Activated CD8-positive, alpha-beta memory T cell treated with anti-CD3 and anti-CD28 coated beads, Interleukin-2, amount 50 U/mL, for 48 hours (primary cell): ENCODE results near the gene MACROD2.

Experiments used
- DNase-seq: peaks from one replicate; pipeline ENCODE4 v3.0.0-alpha.2; 2020

The MACROD2 gene

DNA sequence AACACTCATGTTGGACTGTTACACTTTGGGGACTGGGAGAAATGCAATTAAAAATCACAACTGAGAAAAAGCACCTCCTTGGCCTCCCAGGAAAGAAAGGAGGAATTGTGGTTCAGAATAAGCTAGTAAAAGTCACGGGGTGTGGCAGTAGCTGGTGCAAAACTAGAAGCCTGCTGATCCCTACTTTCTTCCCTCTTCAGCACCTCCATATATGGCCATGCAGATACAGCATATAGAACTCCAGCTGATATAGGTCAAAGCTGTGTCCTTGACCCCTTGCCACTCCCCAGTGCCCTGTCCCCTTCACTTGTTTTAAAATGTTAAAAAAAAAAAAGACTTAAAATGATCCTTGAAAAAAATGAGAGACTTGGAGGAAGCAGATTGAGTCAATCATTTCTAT lies 347.6 kb downstream of the MACROD2 start:
- DNase-seq: no peak

DNA sequence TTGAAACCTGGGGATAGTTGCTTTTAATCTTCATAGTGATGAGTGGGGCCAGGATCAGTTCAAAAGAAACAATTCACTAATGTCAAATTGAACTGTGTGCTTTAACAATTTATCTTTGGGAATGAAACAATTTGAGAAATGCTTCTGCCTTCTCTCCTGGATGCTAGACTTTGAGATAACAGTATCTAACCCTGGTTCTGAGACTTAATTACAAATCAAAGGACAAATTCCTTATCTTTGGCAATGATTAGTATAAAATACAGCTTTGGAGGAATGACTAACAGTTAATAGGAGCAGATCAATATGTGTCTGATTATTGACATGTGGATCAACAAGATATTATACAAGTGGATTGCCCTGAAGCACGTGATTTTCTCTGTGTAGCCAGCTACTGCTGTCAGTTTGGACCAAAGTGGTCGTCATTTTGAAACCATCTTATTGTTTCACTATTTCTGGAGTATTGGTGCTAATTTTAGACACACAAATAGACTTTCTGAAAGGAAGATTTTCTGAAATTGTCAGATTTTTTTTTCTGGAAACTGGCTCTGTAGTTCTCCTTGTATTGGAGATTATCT lies 348.3 kb downstream of the MACROD2 start:
- DNase-seq: no peak

DNA sequence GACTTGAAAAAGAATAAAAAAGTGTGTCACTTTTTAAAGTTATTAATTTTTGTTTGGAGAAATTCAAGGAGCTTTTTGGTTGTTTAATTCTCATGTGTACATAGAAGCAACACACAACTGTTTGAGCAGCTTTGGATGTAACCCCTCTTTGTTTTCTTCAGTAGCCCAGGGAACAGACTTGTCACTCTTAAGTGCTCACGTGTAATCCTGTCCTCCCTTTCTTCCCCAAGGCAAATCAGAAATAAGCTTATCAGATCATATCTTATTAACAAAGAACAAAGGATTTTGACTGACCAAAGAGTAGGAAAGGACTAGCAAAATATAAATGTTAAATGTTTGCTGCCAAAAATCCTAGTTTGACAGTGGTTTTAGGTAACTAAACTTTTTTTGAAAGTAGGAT lies 349.4 kb downstream of the MACROD2 start:
- no peak for DNase-seq

DNA sequence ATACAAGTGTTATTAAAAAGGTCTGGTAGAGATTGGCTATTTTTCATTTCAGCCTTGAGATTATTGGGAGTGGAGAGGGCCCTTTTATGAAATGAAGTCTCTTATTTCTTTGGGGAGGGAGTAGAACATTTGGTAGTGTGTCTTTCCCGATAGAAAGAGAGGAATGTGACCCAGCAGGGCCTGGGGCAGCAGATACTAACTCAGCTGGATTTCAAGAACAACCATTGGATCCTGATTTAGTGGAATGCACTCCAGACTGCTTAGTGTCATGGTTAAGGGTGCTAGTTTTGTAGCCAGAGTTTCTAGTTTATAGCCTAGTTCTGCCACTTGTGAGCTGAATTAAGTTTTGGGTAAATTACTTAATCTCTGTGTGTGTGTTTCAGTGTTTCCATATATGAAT lies 360.5 kb downstream of the MACROD2 start:
- no peak for DNase-seq

DNA sequence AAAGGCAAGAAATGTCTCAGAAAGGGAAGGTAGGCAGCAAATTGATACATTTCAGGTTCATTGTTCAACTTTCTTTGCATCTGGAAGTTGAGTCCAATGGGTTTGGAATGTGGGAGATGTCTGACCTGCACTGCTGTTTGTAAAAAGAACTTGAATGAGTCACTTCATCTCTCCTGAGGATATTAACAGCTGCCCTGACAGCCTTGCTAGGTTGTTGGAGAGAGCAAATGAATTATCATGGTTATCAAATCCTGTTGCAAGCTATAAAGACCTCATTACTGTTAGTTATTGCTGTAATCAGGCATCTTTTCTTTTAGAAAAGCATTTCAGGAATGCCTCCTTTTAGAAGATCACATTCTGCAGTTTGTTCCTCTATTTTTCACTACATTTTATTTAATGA lies 365.1 kb downstream of the MACROD2 start:
- no peak for DNase-seq

DNA sequence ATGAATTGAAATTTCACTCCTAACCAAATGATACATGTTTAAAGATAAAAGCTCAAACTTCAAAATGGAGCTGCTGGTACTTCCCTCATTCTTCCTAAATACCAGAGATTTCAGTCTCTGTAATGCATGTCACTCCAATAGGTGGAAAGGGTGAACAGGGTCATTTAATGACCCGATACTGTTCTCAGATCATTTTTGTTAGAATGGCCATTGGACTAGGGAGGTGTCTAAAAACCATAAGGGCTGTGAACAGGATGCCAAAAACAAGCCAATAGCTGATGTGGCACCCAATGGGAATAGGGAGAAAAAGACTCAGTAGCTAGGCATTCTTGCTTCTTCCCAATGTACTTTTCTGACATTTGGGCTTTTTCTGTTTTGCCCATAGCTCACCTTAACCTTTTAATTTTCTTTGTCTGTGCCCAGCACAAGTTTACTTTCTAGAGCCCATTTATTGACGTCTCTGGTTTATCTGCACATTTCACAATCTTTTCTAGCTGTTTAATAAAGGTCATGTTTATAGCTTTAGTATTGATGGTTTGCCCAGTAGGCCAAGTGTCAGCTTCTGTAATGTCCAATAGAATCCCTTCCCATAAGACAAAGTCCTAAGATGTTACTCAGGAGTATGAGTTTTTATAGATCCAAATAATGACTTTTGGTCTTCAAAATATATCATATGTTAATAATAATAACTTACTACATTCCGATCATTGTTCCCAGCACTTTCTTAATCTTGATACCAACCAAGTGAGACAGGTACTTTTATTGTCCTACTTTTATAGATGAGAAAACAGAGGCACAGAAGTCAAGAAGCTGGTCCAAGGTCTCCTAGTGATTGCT lies 366.4 kb downstream of the MACROD2 start:
- no peak for DNase-seq

DNA sequence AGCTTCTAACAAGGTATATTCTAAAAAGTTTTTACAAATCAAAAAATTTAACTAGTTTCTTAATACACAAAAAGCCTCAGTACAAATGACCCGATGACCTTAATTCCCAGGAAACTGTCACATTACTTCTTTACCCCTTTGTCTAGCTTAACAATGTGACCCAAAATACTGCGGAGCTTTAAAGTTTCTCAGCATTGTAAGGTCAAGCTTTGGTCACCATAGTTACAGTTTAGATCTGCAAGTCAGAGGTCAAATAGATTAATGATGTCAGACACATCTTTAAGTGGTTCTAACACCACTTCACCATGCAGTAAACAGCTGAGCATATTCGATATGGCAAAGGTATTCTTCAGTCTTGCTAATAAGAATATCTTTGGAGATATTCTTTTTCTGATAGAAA lies 378.9 kb downstream of the MACROD2 start:
- no peak for DNase-seq

DNA sequence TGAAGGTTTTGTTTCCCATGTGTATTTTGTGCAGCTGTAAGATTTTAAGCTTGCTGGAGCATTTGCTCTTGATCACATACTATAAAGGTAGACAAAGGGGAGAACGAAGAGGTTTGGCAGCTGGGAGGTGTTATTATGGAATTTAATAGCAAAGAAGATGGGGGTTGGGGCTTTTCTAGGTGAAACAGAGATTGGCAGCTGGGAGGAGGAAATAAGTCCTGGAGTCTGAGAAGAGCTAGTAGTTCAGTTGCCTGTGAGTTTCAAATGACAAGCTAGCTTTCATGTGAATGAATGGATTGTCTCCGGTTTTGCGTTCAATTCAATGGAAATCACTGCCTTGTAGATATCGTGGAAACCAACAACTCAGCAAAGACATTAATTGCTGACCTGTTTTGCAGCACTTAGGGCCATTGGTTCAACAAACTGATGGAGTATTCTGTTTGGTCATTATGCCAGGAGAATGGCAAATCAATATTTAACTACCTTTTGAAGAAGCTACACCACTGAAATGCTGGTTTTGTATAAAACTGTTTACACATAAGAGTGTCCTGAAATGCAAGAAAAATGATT lies 380.2 kb downstream of the MACROD2 start:
- no peak for DNase-seq

DNA sequence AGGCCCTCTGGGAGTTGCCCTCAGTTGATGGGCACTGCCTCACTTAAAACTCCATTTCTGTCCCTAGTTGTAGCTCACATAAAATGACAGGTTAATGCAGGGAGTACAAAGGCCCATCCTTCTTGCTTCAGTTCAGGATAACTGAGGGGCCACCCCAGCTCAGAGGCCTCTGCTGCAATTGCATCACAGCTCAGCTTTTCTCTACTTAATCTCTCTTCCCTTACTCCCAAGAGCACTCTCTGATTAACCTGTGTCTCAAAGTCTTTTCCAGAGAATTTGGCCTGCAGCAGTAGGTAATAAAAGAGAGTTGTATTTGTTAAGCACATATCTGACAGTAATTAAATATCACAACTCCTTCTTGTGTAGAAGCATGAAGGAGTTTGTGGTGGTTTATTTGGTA lies 383.0 kb downstream of the MACROD2 start:
- no peak for DNase-seq

DNA sequence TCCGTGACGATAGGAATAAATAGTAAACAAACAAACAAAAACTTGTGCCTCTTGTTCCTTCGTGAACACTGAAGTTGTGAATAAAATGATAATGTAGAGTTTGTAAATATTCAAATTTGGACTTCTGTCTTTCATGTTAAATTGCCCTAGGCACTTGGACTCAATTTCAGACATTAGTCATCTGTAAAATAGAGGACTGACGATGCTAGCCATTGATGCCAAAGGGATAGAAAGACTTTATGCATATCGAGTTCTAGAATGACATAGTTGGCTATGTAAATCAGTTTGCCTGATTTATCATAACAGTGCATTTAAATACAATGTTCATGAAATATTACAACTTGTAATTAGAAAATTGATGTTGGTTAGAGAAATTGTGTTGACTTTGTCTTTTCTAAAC lies 388.0 kb downstream of the MACROD2 start:
- no peak for DNase-seq

DNA sequence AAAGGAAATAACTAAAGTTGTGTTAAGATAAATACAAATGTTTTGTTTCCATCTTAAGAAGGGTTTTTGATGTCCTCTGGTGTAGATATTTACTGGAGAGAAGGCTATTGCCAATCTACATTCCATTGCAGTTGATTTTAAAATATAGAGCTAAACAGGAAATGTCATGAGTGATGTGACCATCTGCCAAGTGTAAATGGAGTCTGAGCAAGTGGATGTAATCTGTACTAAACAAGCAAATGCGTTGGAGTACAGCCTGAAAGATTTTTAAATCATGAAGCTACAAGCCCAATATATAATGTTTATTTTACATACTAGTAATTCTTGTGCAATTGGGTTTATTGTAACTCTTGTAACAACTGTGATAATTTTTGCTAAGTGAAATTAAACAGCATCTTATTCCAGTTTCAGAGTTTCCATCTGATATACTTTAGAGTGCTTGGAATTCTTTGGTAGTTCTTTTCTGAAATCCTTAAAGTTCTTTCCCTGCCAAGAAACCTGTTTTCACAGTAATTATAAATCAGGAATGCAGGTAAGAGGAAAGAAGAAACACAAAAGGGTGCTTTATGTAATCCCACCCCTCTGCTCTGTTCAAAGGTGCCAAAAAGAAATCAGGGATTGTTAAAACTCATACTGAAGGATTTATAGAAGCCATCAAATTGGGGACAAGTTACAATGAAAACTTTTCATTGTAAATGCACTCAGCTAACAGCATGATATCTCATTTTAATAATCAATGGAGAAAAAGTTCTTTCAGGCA lies 389.3 kb downstream of the MACROD2 start:
- DNase-seq: no peak

DNA sequence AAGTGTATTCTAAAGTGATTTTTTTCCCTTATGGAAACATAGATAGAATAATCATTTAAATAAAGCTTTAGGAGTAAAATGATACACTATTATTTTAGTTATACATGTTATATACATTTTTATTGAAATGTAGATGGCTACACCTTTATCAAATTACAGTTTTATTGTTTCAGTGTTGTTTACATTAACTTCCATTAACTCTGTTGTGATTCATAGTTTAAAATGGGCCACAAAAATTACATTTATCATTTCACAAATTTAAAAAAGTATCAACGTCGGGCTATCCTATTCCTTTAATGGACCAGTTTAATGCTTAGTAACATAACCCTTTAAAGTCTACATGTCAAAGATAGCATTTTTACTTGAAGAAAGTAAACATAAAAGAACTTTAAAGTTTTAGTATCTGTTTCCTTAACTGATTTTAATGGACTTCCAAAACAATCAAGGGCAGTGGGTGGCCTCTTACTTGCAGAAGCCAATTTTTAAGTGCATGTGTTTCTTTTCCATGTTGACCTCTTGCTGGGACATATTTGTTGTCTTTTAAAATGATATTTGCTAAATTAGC lies 389.9 kb downstream of the MACROD2 start:
- no peak for DNase-seq

DNA sequence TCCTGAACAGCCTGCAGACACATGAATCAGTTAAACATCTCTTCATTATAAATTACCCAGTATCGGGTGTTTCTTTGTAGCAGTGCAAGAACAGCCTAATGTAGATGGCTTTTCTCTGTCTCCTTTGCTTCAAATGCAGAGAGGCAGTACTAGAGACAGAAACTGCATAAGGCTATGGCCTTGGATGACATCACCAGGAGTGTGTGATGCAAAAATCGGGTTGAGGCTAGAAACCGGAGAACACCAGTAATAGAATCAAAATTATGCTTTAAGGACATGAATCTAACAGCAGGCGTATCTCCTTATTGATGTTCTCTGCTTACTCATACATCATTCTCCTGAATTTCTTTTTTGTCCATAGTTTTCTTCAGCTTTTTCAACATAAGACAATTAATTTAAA lies 391.4 kb downstream of the MACROD2 start:
- no peak for DNase-seq

DNA sequence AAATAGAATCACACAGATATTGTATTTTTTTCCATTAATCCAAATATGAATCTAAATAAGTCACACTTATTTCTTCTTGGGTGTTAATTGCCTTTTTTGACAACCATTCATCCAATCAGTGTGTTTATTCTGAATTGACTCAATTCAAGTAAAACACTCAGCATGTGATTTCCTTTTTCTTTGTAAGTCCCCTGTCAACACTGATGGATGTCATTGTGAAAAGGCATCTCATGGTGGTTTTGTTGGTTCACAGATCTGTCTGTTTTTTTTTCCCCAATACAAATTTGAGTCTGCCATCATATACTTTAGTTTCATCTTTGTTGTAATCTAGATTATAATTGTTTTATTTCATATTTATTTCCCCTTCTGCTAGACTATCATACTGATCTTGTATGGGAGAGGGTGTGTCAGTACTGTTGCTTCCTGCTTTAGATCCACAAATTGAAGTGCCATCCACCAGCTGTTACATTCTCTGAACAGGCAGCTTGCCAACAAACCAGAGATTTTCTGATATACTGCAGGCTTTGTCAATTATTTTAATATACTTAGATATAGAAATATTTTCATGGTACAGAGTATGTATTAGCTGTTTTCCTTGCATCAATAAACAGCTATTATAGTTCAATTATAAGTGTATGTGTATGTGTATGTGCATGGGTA lies 406.3 kb downstream of the MACROD2 start:
- DNase-seq: no peak

DNA sequence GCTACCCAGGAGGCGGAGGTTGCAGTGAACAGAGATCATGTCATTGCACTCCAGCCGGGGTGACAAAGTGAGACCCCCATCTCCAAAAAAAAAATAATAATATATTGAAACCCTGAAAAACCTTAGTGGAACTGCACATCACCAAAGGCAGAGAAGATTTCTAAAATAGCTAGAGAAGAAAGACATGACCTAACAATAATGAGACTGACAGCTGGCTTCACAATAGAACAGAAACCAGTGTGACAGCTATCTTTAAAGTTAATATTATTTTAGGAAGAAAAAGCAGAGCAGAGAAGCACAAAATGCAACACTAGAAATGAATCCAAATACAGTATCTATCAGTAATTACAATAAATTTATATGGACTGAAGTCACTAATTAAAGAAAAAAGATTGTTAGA lies 409.2 kb downstream of the MACROD2 start:
- no peak for DNase-seq

DNA sequence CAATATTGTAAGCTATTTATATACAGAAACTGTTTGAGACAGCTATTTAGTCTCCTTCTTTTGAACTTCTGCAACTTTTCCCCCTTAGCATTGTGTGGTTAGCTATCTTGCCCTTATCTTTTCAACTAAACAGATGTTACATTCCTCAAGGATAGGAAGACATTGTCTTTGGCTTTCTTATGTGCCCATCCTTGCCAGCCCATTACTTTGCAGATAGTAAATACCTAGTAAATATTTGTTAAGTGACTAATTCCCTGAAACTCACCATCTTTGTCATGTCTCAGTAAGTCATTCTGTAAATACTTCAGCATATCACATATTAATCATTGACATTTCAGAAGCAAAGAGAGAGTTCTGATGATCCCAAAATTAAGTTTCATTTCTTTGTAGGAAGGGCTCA lies 411.2 kb downstream of the MACROD2 start:
- no peak for DNase-seq

DNA sequence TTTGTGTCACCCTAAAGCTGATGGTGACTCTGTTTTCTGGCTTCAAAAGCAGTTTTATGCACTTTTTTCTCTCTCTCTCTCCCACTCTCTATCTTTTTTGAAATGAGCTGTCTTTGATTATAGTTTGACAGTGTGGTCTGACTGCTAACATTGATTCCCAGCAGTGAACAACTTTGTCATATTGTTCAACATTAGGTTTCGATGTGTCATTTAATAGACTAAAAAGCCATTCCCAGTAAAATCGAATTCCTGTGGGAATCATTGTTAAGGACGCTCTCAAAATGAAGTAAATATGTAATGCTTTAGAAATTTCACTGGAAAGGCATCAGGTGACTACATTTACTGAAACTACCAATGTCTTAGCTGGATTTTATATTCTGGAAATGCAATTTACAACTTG lies 412.0 kb downstream of the MACROD2 start:
- DNase-seq: no peak

DNA sequence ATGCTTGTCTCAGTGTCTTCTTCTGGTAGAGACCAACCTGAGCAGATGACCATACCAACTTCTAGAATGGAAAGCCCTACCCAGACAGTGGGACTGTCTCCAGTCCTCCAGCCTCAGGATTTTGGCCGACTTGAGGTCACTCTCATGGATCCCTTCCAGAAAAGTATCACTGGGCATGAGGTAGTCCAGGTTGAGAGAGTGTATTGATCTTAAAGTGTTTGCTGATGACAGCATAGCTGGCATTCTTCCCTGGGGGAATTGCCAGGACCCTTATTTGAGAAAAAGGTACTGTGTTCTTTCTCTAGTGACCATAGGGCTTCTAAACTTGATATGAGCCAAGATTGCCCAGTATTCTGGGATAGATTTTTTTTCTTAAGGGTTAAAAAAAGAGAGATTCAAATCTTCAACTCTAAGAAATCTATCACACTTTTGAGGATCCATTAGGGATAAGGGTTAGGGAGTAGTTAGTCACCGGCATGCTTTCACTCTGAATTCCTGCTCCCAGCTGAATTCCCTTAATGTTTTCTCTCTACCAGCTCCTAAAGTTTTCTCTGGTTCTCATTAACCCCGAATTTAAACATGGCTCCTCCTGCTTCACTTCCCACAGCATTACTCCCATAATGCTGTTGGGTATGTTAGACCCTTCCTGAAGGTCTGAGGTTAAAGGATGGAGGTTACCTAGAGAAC lies 415.7 kb downstream of the MACROD2 start:
- no peak for DNase-seq

DNA sequence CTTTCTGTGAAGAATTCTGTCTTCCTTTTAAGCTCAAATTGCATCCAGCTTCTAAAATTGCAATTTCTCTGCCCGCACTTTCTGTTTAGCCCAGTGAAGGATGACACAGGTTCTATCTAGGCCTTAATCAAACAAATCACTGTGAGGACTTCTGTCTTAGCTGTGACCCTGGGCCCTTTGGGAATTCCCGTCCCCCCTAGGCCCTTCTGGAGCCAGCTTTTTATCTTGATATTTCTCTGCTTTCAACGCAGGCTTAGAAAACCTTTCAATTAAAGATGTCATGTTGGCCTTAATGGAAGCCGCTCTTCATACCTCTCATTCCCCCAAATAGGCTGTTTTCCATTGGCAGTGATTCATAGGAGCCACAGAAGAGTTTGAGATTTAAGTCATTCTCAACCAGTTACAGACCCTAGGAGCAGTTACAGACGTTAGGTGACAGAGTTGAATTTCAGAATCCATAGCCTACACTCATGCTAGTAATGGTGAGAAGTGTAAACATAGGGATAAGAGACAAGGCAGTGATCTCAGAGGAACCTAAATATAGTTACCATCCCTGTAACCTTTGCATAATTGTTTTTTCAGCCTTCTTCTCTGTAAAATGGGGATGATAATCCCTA lies 416.9 kb downstream of the MACROD2 start:
- no peak for DNase-seq

DNA sequence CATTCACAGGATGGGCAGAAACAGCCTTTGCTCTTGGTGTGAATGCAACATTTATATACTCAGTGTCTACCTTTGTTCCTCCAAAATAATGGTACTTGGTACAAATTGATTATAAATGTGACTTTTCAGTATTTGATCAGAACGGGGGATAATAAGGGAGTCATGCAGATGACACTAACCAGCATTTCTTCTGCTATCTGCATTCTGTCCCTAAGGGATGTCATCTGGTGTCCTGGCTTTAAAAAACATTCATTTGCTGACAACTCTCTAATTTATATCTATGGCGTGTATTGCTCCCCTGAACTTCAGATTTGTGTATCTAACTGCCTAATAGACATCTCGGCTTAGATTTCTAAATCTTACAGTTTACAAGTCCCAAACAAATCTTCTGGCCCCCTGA lies 418.5 kb downstream of the MACROD2 start:
- no peak for DNase-seq

DNA sequence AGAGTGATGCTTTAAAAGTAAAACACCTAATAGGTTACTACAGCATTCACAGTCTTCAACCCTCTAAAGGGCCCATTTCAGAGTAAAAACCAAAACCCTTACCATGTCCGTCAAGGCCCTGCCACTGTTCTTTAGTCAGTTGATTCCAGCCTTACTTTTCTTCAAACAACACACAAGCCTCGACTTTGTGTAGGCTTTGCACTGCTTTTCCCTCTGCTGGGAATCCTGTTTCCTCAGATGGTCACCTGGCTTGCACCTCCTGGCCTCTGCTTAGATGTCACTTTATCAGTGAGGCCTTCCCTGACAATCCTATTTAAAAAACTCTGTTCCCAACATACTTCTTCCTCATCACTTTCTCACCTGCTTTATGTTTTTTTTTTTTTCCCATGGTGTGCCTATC lies 419.2 kb downstream of the MACROD2 start:
- no peak for DNase-seq

DNA sequence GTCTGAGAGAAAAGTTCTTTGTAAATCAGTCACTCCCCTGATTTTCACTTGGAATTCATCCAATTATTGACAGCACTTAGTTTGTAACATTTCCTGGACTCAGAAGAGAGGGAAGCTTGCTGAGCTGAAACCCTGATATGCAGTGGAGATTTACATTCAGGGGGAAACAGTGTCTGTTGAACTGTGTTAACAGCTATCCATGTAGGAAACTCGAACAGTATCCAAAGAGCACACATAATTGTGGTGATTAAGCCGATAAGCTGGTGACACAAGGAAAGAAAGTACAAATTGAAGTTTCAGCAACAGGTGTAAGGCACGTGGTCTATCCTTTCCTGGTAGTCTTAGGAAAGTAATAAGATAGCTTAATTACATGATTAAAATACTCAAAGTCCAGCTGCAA lies 420.2 kb downstream of the MACROD2 start:
- DNase-seq: no peak
